ENCODE data around the gene SLC22A5.
A peak's percentile ranks its signal among the peaks of the same experiment; 100 is the strongest.
"Not testable (repeated sequence)": the region's sequence is repeated elsewhere in the genome, so short reads cannot be mapped to it uniquely, and the experiment has no call there.

The SLC22A5 gene

DNA sequence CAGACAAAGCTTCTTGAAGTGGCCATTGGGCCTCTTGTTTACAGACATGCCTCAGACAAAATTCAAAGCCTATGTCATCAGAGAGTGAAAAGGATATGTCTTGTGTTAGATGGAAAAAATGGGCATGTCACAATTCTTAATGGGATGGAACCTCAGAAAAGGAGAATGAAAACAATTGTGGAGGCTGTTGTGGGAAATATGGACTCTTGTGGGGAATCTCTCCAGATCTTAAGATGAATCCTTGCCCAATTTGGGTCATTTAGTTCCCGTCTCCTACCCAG lies 19.5 kb downstream of the SLC22A5 start:
- no peak for DNase-seq

- DNase-seq: peak; percentile 41
Observed at GRCh38 chr5:132389585-132390286, 20.2 kb downstream of the SLC22A5 start.

DNA sequence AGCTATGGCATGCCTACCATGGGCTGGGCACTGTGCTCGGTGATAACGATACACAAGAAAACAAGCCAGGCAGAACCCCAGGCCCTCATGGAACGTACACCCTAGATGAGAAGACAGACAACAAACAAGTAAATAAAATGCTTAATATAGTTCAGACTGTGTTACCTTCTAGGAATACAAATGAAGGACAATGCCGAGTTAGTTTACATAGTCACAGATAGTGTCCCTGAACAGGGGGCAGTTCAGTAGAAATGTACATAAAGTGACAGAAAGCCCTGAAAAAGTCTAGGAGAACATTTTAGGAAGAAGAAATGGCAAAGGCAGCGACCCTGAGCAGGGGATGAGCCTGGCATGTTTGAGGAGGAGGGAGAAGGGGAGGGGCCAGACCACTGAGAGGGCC lies 21.7 kb downstream of the SLC22A5 start:
- DNase-seq: no peak

- DNase-seq: no peak
Observed at GRCh38 chr5:132391870-132392269, 22.4 kb downstream of the SLC22A5 start.

DNA sequence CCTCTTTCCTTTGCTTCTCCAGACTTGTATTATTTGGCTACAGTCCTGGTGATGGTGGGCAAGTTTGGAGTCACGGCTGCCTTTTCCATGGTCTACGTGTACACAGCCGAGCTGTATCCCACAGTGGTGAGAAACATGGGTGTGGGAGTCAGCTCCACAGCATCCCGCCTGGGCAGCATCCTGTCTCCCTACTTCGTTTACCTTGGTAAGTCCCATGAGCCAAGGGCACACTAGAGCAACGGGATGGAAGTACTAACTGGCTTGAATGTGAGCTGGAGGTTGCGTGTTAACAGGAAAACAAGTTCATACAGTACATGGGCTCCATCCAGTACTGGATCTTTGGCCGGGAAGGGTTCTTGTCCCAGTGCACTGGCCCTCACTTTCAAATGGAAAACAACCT lies 22.9 kb downstream of the SLC22A5 start:
- no peak for DNase-seq

- DNase-seq: no peak
Observed at GRCh38 chr5:132392978-132393825, 23.7 kb downstream of the SLC22A5 start.

DNA sequence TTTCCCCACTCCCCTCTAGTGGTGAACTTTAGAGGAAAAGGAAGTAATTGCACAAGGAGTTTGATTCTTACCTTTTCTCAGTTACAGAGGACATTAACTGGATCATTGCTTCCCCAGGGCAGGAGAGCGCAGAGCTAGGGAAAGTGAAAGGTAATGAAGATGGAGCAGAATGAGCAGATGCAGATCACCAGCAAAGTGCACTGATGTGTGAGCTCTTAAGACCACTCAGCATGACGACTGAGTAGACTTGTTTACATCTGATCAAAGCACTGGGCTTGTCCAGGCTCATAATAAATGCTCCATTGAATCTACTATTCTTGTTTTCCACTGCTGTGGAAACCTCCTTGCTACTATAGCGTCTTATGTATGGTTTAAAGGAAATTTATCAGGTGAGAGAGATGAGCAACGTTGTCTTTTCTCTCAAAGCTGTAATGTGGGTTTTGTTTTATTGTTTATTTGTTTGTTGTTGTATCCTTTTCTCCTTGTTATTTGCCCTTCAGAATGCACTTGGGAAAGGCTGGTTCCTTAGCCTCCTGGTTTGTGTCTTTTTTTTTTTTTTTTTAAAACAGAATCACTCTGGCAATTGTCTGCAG lies 25.3 kb downstream of the SLC22A5 start:
- no peak for DNase-seq

- no peak for DNase-seq
Observed at GRCh38 chr5:132396589-132397031, 27.1 kb downstream of the SLC22A5 start.

- no peak for DNase-seq
Observed at GRCh38 chr5:132397224-132397623, 27.7 kb downstream of the SLC22A5 start.

GRCh38 chr5:132397936-132398675 lies 28.6 kb downstream of the SLC22A5 start:
- not testable (repeated sequence) for DNase-seq

DNA sequence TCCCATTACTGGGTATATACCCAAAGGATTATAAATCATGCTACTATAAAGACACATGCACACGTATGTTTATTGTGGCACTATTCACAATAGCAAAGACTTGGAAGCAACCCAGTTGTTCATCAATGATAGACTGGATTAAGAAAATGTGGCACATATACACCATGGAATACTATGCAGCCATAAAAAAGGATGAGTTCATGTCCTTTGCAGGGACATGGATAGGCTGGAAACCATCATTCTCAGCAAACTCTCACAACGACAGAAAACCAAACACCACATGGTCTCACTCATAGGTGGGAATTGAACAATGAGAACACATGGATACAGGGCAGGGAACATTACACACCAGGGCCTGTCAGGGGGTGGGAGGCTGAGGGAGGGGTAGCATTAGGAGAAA lies 34.5 kb downstream of the SLC22A5 start:
- not testable (repeated sequence) for DNase-seq

- no peak for DNase-seq
Observed at GRCh38 chr5:132405646-132406045, 36.1 kb downstream of the SLC22A5 start.

GRCh38 chr5:132406144-132406783 lies 36.8 kb downstream of the SLC22A5 start:
- no peak for DNase-seq

GRCh38 chr5:132407970-132408369 lies 38.5 kb downstream of the SLC22A5 start:
- DNase-seq: no peak

DNA sequence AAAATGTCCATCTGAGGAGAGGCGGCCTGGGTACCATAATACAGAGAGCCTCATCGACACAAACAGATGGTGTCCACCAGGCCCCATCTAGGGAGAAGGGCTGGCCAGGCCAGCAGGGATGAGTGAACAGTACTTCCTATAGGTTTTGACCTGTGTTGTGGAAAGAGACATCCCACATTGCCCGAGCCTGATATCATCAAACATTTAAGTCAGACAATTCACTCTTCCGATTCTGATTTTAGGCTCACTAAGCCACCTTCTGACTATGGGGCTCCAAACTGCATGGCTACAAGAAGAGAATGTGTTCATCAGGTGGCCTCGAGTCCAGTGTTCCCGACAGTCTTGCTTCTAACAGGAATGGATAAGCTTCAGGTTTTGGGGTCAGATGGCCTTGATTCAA lies 38.9 kb downstream of the SLC22A5 start:
- no peak for DNase-seq

DNA sequence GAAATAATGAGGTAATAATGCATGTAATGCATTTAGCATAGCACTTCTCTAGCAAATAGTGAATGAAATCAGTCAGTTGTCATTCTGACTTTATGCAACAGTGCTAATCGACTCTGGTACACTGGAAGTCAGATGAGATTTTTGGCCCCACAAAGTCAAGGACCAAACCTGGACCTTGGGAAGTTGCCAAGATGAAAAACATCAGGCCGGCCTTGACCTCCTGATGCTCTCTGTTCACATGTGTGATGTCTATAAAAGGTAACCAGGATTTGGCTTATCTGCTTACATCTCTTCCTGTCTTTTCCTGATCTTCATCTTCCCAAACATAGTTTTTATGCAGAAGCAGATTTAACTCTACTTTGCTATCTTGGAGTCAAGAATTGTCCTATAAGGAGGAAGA lies 39.5 kb downstream of the SLC22A5 start:
- DNase-seq: no peak

- DNase-seq: peak; percentile 87
Observed at GRCh38 chr5:132410451-132411303, 41.2 kb downstream of the SLC22A5 start.

DNA sequence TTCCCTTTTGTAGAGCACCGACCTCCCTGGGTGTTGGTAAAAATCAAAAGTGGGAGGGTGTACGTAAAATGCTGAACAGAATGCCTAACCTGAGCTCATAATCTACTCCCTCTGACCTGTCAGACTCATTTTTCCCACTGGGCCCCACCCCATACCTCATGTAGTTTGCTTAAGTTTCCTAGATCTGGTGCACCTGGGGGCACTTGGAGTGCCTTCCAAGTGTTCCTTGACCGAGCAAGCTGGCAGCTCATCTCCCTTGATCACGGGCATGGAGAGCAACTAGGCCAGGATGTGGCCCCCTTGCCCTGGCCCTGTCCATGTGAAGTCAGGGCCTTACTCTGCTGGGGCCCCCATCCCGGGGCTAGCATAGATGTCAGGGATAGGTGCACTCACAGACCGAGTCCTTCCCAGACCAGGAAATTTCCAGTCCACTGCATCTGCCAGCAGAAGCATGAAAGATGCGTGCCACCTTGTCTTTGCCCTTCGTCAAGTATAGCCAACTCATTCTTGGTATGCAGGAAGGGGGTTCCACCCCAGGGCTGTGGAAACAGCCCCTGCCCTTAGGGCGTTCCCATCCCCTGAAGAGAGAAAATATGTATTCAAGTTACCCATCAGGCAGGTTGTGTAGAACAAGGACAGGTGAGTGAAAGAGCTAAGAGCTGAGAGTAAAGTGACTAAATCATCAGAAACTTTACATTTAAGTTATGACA lies 41.9 kb downstream of the SLC22A5 start:
- peak; percentile 36 for DNase-seq

- no peak for DNase-seq
Observed at GRCh38 chr5:132413567-132413966, 44.1 kb downstream of the SLC22A5 start.

- DNase-seq: no peak
Observed at GRCh38 chr5:132414634-132415378, 45.3 kb downstream of the SLC22A5 start.
